Measurements from ENCODE around the gene GBF1.
"Not testable (repeated sequence)": the region's sequence is repeated elsewhere in the genome, so short reads cannot be mapped to it uniquely, and the experiment has no call there.

Gene GBF1

GRCh38 chr10:102302611-102303010 is 57.3 kb downstream of the GBF1 start:
- DNase-seq = no peak

DNA sequence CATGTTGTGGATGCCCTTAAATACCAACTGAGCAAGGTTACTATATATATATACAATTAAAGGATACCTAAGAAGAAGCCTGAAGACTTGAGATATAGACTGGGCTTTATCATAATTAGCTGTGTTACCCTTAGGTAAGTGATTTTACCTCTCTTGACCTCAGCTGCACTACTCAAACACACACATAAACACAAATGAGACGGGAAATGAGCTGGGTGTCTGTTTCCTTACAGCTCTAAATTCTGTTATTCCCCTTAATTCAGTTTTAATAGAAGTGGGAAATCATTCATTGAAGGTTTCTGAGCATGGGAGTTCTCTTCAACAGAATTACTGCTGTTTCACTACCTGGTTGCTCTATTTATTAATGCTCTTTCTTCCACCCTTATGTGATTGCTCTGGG is 60.7 kb downstream of the GBF1 start:
- no peak for DNase-seq

DNA sequence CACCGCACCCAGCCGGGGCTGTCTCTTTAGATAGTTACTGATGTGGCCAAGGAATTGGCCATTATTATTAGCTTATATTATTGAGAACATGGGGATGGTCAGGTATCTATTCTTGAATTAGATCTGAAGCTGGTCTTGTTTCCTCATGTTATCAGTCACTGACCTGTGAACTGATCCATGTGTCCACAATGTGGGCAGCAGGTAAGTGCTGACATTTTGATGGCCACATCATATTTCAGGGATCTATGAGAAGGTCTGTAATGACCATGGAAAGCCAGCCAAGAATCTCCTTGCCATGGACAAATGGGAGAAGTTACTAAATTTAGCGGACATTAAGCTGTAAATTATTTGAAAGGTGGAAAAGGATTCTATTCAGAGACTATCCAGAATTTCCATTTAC is 61.4 kb downstream of the GBF1 start:
- no peak for DNase-seq

GRCh38 chr10:102308318-102308717 is 63.0 kb downstream of the GBF1 start:
- not testable (repeated sequence) for DNase-seq

- DNase-seq = no peak
Observed at GRCh38 chr10:102309236-102309635, 63.9 kb downstream of the GBF1 start.

DNA sequence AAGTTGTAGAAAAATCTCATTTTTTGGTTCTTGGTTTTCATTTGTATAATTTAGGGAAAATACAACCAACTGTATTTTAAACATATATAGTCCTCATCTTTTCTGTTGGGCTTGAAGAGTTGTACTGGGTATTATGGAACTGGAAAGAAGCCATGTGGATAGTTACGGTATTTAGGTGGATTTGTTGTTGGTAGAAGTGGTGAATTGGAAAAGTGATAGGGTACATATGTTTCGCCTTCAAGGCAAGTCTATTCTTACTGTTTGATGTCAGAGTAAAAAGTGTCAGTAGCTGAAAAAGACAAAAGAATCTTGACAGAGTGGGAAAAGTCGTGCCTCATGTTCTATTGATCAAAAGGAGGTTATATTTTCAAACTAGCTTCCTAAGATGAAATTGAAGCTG is 64.6 kb downstream of the GBF1 start:
- DNase-seq = no peak

DNA sequence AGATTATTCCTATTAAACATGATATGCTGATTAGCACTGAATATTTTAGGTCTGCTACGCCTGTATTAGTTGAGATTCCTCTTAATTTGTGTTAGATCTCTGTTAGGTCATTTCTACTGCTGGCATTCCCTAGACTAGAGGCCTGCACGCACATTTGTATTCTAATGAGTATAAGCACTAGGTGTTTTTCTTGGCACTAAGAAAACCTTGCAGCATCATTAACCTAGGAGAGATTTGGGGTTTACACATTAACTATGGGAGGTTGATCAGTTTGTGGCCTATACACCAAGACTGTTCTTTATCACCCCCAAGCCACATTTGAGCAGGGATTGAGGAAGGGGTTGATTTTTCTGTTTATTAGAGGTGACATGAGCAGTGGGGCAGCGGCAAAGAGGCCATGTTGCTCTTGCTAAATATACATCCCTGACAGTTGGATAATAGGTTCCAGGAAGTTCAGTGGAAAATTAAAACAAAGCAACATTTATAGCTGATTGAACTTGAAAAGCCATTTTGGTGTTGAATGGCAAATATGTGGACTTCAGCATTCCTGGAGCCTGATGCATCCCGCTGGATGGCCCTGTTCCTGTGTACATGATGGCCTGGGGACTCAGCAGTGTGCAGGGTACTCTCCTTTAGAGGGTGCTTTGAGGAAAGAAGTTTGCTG is 65.2 kb downstream of the GBF1 start:
- no peak for DNase-seq

DNA sequence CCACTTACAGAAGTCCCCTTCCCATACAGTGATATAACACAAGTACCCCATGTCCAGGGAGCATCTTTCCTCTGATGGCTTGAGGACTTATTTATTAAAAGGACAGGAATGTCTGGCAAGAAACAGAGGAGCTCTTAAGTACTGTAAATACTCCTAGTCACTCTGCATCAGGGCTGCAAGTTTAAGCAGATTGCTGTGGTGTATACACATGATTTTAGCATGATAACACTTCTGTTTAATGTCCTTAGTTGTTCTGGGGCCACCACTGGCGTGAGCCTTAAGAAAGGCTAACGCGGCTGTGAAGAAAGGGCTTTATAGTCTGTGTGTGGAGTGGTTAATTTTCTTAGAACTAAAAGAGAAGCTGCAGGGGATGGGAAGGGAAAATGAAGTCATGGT is 65.7 kb downstream of the GBF1 start:
- no peak for DNase-seq

- DNase-seq = no peak
Observed at GRCh38 chr10:102312683-102313082, 67.4 kb downstream of the GBF1 start.

DNA sequence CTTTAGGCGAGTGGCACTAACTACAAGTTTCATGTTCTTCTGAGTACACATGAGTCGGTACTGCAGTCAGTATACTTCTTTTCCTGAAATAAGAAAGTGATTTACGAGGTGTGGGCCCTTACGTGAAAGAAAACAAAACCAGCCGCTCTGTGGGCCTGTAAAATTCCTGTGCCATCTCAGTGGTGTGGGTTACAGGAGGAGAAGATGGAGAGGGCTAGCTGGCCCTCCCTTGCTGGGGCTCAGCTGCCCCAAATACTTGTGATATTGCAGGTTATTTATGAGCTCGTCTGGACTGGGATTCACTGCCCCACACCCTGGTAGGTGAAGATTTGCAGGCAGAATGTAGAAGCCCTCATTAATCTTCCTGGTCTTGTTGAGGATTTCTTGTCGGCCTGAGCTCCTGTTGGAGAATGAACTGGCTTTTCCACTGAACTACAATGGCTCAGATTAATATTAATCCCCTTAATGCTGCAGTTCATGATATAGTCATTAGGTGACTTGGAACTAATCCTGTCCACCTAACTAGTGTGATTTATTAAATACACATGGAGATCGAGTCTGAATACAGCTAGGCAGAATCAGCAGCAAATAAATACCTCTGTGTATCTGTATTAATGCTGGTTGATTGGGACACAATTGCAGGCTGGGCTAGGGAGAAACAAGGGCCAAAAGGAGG is 68.0 kb downstream of the GBF1 start:
- no peak for DNase-seq

DNA sequence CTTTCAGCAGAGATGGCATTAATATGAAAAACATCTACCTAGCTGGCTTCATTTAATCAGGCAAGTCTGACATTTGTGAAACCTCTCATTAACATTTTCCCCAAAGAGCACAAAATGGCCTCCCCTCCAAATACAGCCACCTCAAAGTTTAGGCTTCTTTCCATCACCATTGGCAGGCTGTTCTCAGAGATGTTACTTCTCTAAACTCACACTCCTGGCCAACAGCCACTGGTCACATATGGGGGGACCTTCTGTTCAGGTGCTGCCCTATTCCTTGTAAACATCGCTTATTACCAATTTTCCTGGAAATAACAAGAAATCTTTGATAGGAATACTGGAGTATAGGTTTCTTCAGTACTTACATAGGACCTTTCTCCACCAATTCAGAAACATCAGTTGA is 69.5 kb downstream of the GBF1 start:
- no peak for DNase-seq

DNA sequence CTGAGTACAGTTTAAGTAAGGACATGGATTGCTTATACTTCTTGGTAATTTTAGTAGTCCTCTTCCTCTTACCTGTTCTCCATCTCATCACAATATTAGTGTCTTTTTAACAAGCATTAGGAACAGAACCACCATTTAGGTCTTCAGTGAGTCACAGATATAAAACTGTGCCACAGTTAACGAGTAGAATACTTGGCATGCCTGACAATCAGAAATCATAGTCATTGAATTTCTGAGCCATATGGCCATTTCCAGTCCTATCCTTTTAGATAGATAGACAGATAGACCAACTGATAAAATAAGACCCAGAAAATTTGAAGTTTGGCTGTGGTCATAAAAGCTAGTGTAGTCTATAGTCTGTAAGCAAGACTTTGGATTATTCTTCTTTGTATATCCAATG is 71.1 kb downstream of the GBF1 start:
- no peak for DNase-seq

DNA sequence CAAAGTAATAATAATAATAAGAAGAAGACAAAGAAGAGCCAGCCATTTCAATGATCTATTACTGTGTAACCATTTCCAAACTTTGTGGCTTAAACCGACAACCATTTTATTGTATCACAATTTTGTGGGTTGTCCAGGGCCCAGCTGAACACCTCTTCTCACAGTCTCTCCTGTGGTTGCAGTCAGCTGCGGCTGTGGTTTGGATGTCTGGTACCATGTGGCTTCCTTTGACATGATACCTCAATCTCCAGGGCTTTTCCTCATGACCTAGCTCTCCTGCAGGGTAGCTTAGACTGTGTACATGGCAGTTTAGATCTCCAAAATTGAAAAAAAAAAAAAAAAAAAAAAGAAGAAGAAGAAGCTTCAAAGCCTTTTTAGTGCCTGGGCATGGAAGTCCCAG is 77.6 kb downstream of the GBF1 start:
- DNase-seq = no peak

DNA sequence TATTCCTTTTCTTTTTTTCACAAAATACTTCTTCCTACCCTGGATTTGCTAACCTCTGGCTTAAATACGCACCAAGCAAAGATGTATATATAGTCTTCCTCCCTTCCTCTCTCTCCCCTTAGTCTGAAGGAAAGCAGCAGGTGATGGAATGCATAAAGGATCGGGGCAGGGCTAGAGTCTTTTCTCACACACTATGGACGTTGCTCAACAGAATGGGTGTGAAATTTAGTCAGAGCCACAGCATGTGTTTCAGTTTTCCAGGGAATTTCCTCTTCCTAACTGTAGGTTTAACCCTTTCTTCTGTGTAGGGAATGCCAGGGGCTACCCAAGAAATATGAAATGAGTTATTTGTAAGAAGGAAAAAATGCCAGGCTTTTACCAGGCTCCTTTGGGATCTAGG is 78.7 kb downstream of the GBF1 start:
- no peak for DNase-seq

DNA sequence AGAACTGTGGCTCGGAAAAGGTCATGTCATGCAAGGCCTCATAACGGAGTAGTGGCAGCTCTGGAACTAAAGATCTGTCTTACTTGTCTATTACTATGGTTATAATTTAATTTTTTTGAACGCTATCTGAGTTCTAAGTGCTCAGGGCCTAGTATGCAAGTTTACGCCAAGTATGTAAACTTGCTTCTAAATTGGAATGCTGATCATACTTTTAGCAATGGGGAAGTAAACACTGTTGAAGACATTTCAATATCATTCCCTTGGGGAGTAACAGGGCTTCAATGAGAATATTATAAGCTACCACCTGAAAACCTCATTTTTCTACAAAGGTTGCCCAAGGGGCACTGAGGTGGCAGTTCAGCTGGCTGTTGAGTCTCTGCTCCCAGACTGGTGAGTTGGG is 80.7 kb downstream of the GBF1 start:
- DNase-seq = no peak

DNA sequence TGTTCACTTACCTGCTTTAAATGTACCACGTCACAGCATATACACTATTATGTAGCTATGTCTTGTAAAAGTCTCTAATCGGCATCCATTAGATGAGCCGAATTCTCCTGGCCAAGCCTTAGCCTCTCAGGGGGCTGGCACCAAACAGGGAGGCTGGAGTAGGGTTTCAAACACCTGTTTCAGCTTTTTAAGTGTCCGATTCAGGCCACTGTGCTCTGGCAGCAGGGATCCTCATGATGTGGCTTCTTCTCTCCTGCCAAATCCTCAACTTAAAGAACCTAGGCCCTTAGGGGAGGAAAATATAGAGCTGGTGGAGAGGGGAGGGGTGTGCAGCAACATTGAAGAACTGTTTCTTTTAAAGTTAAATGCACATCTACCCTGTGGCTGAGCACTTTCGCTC is 81.7 kb downstream of the GBF1 start:
- DNase-seq = no peak

DNA sequence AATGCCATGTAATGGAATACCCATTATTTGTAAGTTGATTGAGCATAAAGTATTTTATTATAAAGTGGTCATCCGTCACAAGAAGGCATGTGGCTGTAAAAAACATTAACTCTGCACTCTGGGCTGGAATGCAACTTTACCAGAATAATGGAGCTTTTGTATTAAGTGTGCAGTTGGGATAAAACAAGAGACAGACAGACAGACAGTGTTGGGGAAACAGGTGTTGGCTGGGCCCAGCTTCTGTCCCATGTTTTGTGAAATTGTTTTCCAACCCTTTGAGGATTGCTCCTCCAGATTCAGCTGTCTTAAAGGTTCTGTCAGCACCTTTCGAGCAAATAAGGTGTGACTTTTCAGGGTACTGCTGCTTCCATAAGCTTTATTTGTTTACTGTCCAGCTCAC is 82.3 kb downstream of the GBF1 start:
- no peak for DNase-seq

DNA sequence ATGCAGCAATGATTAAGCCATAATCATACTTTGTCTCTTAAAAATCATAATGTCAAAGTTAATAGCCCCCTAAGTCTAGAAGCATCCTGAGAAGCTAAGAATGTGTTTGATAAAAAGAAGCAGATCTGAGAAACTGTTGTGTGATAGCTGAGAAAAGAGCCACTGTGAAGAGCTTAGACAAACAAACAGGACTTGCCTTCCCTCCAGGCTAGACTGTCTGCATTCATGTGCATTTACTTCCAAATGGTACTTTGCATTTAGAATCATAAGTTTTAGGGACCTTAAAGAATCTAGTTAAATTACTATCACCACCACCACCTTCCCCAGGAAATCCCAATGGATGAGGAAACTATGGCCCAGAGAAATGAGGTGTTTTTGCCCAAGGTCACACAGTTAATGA is 87.4 kb downstream of the GBF1 start:
- DNase-seq = no peak

DNA sequence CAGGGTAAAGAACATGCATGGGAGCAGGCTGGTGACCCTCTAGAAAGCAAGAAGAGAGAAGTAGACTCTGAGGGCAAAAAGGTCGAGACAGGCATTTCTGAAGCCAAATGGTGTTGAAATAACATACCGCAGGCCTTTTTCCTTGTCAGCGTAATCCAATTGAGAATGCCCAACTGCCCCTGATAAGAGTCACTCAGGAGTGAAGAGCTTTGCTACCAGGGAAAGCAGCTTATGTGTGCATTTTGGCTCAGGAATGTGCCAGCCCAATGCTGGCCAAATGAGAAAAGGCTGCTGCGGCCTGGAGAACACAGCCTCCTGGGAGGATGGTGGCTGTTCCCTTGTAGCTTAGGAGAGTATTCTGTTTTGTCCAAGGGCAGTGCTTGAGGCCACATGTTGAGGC is 88.8 kb downstream of the GBF1 start:
- peak in 1 of 51 donors; percentile 5 for DNase-seq

- DNase-seq = peak in 1 of 51 donors; percentile 5
Observed at GRCh38 chr10:102335184-102335583, 89.9 kb downstream of the GBF1 start.

- no peak for DNase-seq
Observed at GRCh38 chr10:102341038-102341688, 95.8 kb downstream of the GBF1 start.

DNA sequence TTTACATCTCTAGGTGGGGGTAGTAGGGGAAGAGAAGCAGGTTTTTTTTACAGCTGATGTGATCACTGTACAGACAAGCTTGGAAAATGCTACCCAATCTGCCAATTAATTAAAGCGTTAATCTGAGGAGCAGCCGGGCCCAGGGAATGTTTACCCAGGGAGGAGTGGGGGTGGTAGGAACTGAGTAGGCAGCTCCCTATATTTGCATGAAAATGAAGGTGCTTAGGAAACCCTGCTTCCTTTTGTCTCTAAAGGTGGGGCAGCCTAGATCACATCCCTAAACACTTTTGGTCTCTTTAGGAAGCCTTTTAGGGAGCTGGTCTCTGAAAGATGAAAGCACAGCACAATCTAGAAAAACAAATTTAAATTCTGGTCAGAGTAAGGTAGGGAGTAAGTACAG is 97.1 kb downstream of the GBF1 start:
- no peak for DNase-seq

- no peak for DNase-seq
Observed at GRCh38 chr10:102342958-102343357, 97.6 kb downstream of the GBF1 start.
